NCI-H2196 treated with DMSO at 0.1 percent for 48 hours (cell line): ENCODE measurements around the gene ACSBG1.

Experiments
- DNase-seq: peaks from one replicate; lab custom pipeline; 2025; ENCODE audit not compliant: unreplicated experiment; lab: John Stamatoyannopoulos, UW

ACSBG1 gene

GRCh38 chr15:78133801-78134200 is 100.6 kb downstream of the ACSBG1 start:
- no peak for DNase-seq

GRCh38 chr15:78131295-78132061 is 102.9 kb downstream of the ACSBG1 start, which contains the start of gene CIB2:
Gene CIB2 (minus strand): TSS chr15:78131445. CDS start chr15:78131215, 230 bp downstream.
- no peak for DNase-seq

- DNase-seq, result no peak
These were observed 103.7 kb downstream of the ACSBG1 start for GRCh38 chr15:78130466-78131294.

GRCh38 chr15:78129751-78130287 is 104.5 kb downstream of the ACSBG1 start:
- no peak for DNase-seq

- peak; percentile 47 for DNase-seq
These were observed 105.2 kb downstream of the ACSBG1 start for GRCh38 chr15:78129077-78129750.

GRCh38 chr15:78127882-78128281 is 106.5 kb downstream of the ACSBG1 start:
- peak; percentile 21 for DNase-seq

- DNase-seq, result no peak
These were observed 109.1 kb downstream of the ACSBG1 start for GRCh38 chr15:78125267-78125666.

GRCh38 chr15:78120523-78120922 is 113.8 kb downstream of the ACSBG1 start:
- no peak for DNase-seq
